Right atrium auricular region (tissue), 2 donors: ENCODE results near the gene NSUN7. TPM values are rescaled to one million over a fixed set of nuclear protein-coding genes. Genes with fewer than 3 reads are reported as not detected.

Experiments
- DNase-seq: peaks from one replicate; pipeline ENCODE4 v3.0.0-alpha.2; 2019; ENCODE audit warnings: low spot score
- H3K27ac ChIP-seq, 2 donors: fragments of 200-600 bp; sonication (generic); 1 replicate in 1 of 2; 2 replicates in 1 of 2; pipeline ENCODE4 v1.5.1; 2016 to 2019
- H3K27me3 ChIP-seq, 2 donors: fragments of 200-600 bp; sonication (generic); one replicate each; pipeline versions ENCODE4 v1.5.1 to v1.6.0; 2017 to 2019
- H3K36me3 ChIP-seq: fragments of 200-600 bp; sonication (generic); one replicate; pipeline ENCODE4 v1.5.1; 2016
- H3K4me1 ChIP-seq, 2 donors: fragments of 200-600 bp; sonication (generic); one replicate each; pipeline versions ENCODE4 v1.5.1 to v1.6.0; 2017 to 2019
- H3K4me3 ChIP-seq, 2 donors: fragments of 200-600 bp; sonication (generic); 1 replicate in 1 of 2; 2 replicates in 1 of 2; pipeline ENCODE4 v1.5.1; 2017 to 2019; ENCODE audit warnings: mild to moderate bottlenecking in 1 of 2, moderate library complexity in 1 of 2
- H3K9me3 ChIP-seq, 2 donors: fragments of 200-600 bp; sonication (generic); one replicate each; pipeline ENCODE4 v1.5.1; 2019
- total RNA-seq, 2 donors: library from RNA; depleted of rRNA; stranded (reverse); fragments of >200 nt; gene quantifications; one replicate each; pipeline ENCODE4 v1.1.0, GENCODE V29; 2016
- TF ChIP-seq, protein P1 (sequence below), 2 donors: fragments of 200-600 bp; sonication (generic); IDR thresholded peaks; one replicate each; pipeline ENCODE4 v1.5.1; 2019; ENCODE audit warnings: antibody characterized with exemption in 2 of 2

NSUN7 gene
- total RNA-seq, 2 donors from 2014 or later: 1.9 to 9.8 TPM

- Histone ChIP-seq H3K4me3 (no peak overlapping the region), H3K36me3 (no peaks in the 10 kb centered on the region), H3K9me3 (no peaks in the 10 kb centered on the region), H3K27ac (no peak overlapping the region), H3K4me1 (no peaks in the 10 kb centered on the region), H3K27me3 (no peaks in the 10 kb centered on the region)
- TF ChIP-seq, protein P1, sequence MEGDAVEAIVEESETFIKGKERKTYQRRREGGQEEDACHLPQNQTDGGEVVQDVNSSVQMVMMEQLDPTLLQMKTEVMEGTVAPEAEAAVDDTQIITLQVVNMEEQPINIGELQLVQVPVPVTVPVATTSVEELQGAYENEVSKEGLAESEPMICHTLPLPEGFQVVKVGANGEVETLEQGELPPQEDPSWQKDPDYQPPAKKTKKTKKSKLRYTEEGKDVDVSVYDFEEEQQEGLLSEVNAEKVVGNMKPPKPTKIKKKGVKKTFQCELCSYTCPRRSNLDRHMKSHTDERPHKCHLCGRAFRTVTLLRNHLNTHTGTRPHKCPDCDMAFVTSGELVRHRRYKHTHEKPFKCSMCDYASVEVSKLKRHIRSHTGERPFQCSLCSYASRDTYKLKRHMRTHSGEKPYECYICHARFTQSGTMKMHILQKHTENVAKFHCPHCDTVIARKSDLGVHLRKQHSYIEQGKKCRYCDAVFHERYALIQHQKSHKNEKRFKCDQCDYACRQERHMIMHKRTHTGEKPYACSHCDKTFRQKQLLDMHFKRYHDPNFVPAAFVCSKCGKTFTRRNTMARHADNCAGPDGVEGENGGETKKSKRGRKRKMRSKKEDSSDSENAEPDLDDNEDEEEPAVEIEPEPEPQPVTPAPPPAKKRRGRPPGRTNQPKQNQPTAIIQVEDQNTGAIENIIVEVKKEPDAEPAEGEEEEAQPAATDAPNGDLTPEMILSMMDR (IDR thresholded peaks at IDR 0.05): no peak
- no peak for DNase-seq
Measured at GRCh38 chr4:40713798-40714197, 36.0 kb upstream of the NSUN7 start.

GRCh38 chr4:40718586-40718985, 31.2 kb upstream of the NSUN7 start:
- DNase-seq: no peak
- TF ChIP-seq, protein P1 (IDR thresholded peaks at IDR 0.05): no peak
- Histone ChIP-seq H3K4me1 (no peaks in the 10 kb centered on the region), H3K27ac (no peak overlapping the region), H3K36me3 (no peaks in the 10 kb centered on the region), H3K27me3 (no peaks in the 10 kb centered on the region), H3K4me3 (no peak overlapping the region), H3K9me3 (no peaks in the 10 kb centered on the region)

GRCh38 chr4:40719008-40719623, 30.6 kb upstream of the NSUN7 start:
- DNase-seq: no peak
- TF ChIP-seq, protein P1 (IDR thresholded peaks at IDR 0.05): peak in 1 of 2 donors; percentile 50
- Histone ChIP-seq H3K27ac (no peak overlapping the region), H3K4me3 (no peak overlapping the region), H3K36me3 (no peaks in the 10 kb centered on the region), H3K4me1 (no peaks in the 10 kb centered on the region), H3K27me3 (no peaks in the 10 kb centered on the region), H3K9me3 (no peaks in the 10 kb centered on the region)

DNA sequence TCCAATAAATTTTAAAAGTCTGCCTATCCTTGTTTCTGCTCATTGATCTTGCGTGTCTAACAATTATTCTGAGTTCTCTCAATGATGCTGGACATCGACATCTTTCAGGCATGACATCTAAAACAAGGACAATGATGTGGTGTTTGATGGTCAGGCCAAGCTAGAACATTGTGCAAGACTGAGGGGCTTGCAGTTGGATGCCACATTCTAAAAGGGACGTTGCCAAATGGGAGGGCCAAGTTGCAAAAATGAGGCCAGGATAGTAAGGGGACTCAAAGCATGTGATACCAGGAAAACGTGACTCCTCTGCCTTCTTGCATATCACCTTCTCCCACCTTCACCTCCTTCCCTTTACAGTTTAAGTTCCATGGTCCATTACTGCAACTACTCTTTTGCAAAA, 29.4 kb upstream of the NSUN7 start:
- H3K9me3 ChIP-seq: no peaks in the 10 kb centered on the region
- H3K4me1 ChIP-seq: no peaks in the 10 kb centered on the region
- TF ChIP-seq, protein P1 (IDR thresholded peaks at IDR 0.05): no peak
- DNase-seq: no peak
- H3K27ac ChIP-seq: no peak overlapping the region
- H3K27me3 ChIP-seq: no peaks in the 10 kb centered on the region
- no peaks in the 10 kb centered on the region for H3K36me3 ChIP-seq
- no peak overlapping the region for H3K4me3 ChIP-seq

DNA sequence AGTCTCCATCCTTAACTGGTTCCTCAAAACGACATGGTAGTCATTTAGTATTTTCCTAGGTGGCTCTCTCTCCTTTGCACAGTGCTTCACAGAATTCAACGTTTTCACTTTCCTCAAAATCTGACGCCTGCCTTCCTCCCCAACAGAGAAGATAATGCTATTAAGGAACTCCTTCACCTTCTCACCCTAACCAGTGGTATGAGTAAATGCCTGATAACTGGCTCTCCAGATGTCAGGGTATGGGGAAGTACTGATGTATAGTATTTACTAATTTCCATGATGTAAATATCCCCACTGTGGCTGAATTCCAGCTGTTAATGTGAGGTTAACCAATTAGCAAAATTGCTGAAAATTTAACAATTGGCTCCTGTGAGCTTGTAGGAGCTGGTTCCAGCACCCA, 28.8 kb upstream of the NSUN7 start:
- TF ChIP-seq, protein P1 (IDR thresholded peaks at IDR 0.05): no peak
- H3K36me3 ChIP-seq: no peaks in the 10 kb centered on the region
- H3K9me3 ChIP-seq: no peaks in the 10 kb centered on the region
- H3K4me1 ChIP-seq: no peaks in the 10 kb centered on the region
- no peaks in the 10 kb centered on the region for H3K27me3 ChIP-seq
- DNase-seq: no peak
- no peak overlapping the region for H3K4me3 ChIP-seq
- no peak overlapping the region for H3K27ac ChIP-seq

DNA sequence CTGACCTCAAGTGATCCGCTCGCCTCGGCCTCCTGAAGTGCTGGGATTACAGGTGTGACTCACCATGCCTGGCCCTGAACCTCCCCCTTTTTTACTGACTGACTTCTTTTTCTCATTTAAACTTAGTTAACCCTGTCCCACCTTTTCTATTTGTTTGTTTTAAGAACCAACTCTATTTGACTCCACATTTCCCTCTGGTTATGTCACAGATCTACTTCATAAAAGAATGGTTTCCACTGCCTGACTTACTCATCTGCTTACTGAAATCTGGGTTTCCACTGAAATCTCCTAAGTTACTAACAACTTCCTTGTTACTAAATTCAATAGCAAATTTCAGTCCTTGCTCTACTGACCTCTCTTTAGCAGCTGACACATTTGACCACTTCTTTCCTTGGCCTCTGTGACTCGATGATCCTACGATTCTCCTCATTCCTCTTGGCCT, 28.0 kb upstream of the NSUN7 start:
- Histone ChIP-seq H3K27me3 (no peaks in the 10 kb centered on the region), H3K4me3 (no peak overlapping the region), H3K27ac (no peak overlapping the region), H3K36me3 (no peaks in the 10 kb centered on the region), H3K4me1 (no peaks in the 10 kb centered on the region), H3K9me3 (no peaks in the 10 kb centered on the region)
- TF ChIP-seq, protein P1 (IDR thresholded peaks at IDR 0.05): no peak
- DNase-seq: no peak
